ENCODE data around the gene GALNT18.

Gene GALNT18

GRCh38 chr11:11401960-11402535, 219.8 kb downstream of the GALNT18 start:
- no peak for DNase-seq

DNA sequence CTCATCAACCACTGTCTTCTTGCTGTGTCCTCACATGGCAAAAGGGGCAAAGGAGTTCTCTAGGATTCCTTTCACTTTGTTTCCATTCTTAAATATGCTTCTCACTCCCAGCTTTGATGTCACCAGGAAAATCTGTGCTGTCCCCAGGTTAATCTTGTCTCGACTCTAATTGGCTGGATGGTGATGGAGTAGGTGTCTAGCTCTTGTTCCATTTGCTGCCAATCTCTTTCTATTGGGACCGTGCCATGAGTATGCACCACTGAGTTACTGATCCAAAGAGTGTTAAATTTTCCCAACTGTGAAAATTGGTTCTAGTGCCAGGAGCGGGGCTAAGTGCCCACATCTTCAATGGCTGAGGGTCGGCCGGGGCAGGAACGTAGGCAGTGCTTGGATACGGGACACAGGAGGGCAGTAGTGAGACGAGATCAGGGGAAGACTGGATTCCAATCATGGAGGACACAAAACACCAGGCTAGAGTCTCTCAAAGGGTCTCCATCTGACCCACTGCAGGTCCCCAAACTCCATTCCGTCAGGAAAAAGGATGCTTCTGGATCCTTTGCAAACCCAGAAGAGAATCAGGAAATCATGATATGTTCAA, 221.1 kb downstream of the GALNT18 start:
- DNase-seq = no peak

DNA sequence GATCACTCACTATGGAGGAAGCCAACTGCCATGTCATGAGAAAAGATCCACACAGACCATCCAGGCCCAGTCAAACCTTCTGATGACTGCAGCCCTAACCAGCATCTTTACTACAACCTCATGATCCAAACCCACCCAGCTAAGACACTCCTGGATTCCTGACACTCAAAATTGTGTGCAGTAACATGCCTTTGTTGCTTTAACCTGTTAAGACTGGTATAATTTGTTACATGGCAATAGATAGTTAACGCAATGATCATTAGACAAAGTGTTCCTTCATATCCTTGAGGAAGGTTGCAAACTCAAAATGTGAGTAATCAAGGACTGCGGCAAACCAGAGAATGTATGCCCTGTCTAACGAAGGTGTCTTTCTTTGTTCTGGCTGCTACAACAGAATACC, 221.7 kb downstream of the GALNT18 start:
- DNase-seq = no peak

DNA sequence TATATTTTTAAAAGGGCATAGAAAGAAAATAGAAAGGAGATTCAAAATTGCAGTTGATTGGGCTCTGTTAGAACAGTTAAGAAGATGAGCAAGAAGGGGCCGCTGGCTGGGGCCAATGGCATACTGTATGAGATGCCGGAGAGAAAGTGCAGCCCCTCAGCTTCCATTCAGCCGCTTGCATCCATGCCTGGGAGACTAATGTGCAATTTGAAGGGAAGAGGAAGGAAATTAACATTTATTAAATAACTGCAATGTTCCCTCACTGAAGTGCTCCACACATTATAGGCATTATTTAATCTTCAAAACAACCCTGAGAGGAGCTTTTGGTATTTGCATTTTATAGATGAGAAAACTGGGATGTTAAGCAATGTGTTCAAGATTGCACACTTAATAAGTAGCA, 224.0 kb downstream of the GALNT18 start:
- DNase-seq = no peak

- no peak for DNase-seq
Observed at GRCh38 chr11:11397036-11397415, 224.8 kb downstream of the GALNT18 start.

DNA sequence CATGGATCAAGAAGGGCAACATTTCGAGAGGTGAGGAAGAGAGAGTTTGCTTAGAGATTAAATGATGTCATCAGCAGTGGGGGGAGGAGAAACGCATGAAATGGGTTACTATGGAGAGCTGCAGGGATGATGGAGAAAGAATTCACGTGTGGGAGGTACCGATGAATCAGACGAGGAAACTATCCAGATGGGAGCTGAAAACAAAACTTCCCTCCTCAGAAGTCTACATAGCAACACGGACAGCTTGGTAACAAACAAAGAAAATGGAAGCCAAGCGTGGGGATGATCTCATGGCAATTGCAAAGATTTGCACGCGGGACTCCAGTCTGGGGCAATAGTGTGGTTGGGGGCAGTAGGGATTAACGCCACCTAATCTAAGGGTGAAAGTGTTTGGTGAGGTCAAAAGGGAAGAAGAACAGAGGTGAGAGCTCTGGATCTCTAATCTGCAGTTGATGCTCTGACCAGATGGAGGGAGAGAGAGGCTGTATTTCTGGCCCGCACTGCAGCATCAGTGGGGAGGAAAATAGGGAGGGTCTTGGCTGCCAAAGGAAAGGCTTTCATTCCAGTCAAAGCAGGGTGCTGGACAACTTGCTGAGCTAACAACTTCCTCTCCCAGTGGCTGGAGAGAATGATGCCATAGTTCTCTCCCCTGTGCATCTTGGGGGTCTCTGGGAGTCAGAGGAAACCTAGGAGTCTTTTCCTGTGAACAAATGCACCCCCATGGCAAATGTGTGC, 225.3 kb downstream of the GALNT18 start:
- DNase-seq = no peak

DNA sequence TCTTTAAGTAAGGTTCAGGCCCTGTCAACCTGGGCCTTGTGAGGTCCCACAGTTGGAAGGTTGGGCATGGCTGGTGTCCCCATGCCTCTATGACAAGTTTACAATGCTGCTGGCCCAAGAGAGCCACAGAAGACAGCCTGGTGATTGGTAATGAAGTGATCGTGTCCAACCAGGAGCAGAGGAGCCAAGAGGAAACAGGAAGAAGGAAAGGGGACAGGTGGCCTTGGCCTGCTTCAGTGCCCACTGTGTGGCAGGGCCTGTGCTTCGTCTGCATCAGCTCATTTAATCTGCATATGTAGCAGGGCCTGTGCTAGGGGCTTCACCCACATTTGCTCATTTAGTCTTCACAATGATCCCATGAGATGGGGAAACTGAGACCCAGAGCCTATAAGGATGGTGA, 226.7 kb downstream of the GALNT18 start:
- no peak for DNase-seq

- DNase-seq = no peak
Observed at GRCh38 chr11:11394241-11394640, 227.6 kb downstream of the GALNT18 start.

DNA sequence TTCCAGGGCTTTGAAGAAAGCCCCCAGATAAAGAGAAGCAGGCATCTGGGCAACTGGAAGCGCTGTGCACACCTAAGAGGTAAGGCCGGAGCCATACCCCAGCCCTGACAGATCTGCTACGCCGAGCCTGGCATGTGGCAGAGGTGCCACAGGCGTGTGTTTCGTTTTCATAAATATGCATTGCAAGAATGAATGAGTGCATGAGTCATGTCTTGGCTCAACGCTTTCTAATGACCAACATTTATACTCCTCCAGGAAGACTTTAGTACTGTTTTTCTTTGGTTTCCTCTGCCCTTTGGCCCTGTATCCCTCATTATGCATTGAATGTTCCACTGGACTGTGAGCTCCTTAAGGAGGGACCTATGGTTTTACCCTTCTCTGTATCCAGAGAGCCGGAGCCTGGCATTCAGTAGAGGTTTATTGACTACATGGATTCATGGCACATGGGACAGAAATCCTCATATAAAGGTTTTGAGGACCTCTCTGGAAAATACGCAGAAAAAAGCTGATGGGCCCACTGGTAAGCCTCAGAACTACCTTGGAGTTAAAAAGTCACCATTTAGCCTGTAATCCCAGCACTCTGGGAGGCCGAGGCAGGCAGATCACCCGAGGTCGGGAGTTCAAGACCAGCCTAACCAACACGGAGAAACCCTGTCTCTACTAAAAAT, 229.9 kb downstream of the GALNT18 start:
- DNase-seq = no peak

DNA sequence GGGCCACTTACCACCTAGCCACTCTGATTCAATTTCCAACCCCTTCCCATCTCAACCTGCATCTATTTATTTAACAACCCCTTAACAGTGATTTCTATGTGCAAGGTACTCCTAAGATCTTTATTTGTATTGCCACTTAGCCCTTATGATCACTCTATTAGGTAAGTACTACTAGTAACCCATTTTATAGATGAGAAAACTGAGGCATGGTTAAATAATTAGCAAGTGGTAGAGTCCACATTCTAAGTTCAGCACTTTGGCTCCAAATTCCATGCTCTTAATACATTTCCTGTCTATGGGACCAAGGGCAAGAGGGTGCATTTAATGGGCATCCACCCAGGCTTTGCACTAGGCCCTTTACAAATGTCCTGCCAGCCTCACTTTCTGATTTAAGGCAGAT, 230.6 kb downstream of the GALNT18 start:
- no peak for DNase-seq

DNA sequence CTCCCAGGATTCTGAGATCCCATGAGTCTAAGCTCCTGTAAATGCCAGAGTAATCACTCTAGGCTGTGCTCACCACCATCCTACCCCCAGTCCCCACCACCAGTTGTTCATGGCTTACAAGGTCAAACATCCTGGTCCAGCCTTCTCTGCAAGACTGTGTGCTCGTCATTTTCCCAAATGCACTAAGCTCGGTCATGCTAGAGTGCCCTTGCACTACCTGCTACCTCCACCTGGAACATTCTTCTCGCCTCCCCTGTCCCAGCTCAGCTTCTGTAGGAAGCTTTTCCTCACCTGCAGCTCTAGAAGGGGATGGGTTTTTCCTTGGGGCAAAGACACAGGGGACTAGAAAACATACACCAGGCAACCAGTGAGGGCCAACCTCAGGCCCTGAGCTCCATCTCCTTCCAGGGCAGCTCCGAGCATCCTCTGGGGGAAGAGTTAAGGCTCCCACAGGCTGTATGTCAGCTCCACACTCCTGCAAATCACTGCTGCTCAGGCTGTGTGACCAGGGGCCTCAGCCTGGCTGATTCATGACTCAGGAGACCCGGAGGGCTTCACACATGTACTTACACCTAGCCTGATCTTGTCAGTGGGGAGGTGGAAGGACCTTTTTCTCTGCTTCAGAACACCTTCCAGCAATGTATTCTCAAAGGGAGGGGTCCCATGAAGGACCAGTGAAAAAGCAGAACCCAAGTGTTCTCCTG, 231.6 kb downstream of the GALNT18 start:
- no peak for DNase-seq

GRCh38 chr11:11389238-11389637, 232.6 kb downstream of the GALNT18 start:
- DNase-seq = no peak

GRCh38 chr11:11387622-11388305, 234.0 kb downstream of the GALNT18 start:
- no peak for DNase-seq

DNA sequence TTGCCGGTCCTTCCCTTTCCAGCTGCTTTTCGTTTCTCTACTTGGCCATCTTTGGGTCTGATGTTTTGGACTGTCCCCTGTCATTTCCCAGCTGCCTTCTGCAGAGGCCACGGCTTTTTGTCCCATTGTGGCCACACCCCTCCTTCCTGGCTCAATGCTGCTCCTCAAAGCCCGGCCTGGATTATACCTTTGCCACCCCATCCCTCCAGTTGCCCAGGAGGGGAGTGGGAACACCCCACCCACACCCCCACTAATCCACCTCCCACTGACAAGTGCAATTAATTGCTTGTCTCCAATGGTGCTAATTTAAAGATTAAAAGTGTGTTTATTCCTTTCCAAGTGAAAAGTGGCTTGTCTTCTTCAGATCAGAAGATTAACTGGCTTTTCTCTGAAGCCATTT, 234.6 kb downstream of the GALNT18 start:
- no peak for DNase-seq

DNA sequence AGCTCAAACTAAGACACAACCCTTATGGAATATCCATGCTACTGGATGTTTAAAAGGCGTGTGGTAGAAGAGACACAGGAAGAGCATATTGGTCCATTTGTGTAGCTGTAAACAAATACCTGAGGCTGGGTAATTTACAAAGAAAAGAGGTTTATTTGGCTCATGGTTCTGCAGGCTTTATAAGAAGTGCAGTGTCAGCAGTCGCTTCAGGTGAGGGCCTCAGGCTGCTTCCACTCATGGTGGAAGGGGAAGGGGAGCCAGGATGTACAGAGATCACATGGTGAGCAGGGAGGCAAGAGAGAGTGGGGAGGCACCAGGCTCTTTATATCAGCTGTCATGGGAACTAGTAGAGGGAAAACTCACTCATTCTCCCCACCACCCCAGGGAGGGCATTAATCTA, 237.0 kb downstream of the GALNT18 start:
- no peak for DNase-seq

DNA sequence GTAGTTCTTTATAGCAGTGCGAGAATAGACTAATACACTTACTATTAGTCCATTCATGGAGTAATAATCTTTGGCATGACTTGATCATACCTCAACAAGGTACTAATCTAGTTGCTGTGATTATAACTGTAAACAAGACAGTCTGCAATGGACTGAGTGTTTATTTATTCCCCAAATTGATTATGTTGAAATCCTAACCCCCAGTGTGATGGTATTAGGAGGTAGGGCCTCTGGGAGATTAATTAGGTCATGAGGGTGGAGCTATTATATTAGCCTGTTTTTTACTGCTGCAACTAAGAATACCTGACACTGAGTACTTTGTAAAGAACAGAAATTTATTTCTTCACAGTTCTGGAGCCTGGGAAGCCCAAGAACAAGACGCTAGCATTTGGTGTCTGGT, 237.8 kb downstream of the GALNT18 start:
- DNase-seq = no peak

DNA sequence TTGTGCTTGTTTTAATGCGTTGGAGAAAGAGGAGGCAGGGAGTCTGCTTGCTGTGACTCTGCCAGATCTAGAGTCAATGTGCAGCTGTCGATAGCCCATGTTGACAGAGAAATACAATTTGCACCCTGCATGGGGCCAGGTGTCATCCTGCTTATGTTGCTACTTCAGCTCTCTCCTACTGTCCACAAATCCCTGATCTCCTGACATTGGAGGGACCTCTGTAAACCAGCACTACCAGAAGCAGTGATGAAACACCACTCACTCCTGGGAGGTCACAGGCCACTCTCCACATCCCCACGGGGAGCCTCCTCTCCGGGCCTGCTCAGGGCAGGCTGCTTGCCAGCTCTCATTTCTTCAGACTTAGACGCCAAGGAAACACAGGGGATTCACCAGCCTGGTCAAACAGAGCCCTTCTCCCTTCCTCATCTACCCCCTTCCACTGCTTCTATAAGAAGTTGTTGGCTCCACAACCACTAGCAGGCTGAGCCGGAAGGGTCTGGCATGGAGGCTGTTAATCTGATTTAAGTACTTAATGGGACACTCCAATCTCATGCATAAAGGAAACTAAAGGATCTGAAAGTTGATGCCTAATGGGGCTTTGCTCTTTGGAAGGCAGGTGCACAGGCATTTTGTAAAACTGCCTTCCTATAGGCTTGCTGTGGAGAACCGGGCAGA, 238.8 kb downstream of the GALNT18 start:
- no peak for DNase-seq

DNA sequence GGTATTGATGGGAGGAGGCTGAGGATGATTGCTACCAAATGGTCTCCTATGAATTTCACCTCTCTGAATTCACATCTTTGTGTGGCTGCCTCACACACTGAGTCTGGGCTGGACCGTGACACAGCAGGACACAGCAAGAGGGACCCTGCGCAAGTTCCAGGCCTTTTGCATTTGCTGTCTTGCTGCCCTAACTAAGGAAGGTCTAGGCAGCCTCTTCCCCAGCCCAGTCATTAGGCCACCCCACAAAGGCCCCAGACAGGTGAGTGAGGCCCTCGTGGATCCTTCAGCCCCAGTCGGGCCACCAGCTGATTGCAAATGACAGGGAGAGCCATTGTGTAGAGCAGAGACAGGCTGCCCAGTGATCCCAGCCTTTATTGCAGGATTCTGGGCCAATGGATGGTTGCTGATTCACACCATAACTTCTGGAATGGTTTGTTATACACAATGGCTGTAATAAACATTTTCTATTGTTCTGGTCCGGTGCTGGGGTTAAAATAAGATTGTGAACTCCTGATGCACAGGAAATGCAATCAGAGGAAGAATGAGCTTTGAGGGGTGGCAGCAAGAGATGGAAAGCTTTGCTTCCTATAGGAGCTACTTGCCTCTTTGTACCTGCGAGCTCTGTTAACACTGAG, 240.2 kb downstream of the GALNT18 start:
- DNase-seq = no peak

- no peak for DNase-seq
Observed at GRCh38 chr11:11380883-11381282, 240.9 kb downstream of the GALNT18 start.

GRCh38 chr11:11380340-11380739, 241.5 kb downstream of the GALNT18 start:
- DNase-seq = no peak

GRCh38 chr11:11379661-11380060, 242.1 kb downstream of the GALNT18 start:
- no peak for DNase-seq

Data from NCI-H2227 treated with DMSO at 0.1 percent for 48 hours (cell line).